ENCODE measurements around the gene CCNA1.
A peak's percentile ranks its signal among the peaks of the same experiment; 100 is the strongest.

The CCNA1 gene

GRCh38 chr13:36432106-36432544 lies at the start of gene CCNA1:
CCNA1 (plus strand) TSS chr13:36432495; CDS start chr13:36433057, 562 bp downstream.
- Mint-ChIP-seq H3K27me3 (peaks cover 75% of the 10 kb centered on the region), H3K4me3 (peak within 1 kb of the TSS; percentile 55), H3K27ac (no peak within 1 kb of the TSS), H3K36me3 (ENCODE audit: low read depth) (no peaks in the 10 kb centered on the region), H3K4me1 (ENCODE audit: low read depth) (peaks cover 14% of the 10 kb centered on the region), H3K9me3 (no peaks in the 10 kb centered on the region)
- DNase-seq, result no peak

DNA sequence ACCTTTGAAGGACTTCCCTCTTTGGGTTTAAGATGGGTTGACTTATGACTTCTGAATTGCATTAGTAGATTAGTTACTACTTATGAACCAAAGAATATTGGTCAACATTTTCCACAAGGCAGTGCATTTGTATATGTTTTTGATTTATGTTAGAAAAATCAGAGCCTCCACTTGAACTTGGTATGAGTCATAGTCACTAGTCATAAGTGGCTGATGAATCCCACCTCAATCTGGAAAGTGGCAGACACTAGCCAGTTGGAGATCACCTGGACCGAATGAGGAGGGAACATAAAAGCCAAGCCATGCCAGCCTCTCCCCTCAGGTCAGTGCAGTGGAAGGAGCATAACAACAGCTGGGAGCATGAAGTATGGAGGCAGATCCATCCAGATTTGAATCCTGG lies 46.8 kb upstream of the CCNA1 start:
- no peaks in the 10 kb centered on the region for H3K36me3 Mint-ChIP-seq (ENCODE audit: low read depth)
- no peaks in the 10 kb centered on the region for H3K9me3 Mint-ChIP-seq
- H3K27me3 Mint-ChIP-seq, result peaks cover 22% of the 10 kb centered on the region
- no peak overlapping the region for H3K27ac Mint-ChIP-seq
- DNase-seq, result no peak
- no peaks in the 10 kb centered on the region for H3K4me1 Mint-ChIP-seq (ENCODE audit: low read depth)
- H3K4me3 Mint-ChIP-seq, result no peak overlapping the region

DNA sequence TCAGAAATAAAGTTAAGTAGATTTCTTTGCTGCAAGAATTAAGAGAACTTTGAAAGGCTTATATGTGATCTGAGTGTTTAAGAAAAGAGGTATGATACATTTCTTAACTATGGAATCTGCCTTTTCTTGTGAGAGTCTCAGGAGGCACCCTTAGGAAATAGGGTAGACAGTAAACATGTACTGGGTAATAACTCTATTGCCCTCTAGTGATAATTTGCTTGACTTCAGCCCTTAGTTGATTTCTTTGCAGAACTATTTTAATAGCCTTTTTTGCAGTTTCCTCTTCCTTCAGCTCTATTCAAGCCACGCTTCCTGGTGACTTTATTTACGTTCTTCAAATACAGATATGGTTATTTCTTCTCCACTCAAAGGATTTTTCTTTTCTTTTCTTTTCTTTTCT lies 37.0 kb upstream of the CCNA1 start:
- Mint-ChIP-seq H3K9me3 (no peaks in the 10 kb centered on the region), H3K36me3 (ENCODE audit: low read depth) (no peaks in the 10 kb centered on the region), H3K4me1 (ENCODE audit: low read depth) (no peaks in the 10 kb centered on the region), H3K27ac (no peak overlapping the region), H3K4me3 (no peak overlapping the region), H3K27me3 (peaks cover 22% of the 10 kb centered on the region)
- DNase-seq, result no peak

DNA sequence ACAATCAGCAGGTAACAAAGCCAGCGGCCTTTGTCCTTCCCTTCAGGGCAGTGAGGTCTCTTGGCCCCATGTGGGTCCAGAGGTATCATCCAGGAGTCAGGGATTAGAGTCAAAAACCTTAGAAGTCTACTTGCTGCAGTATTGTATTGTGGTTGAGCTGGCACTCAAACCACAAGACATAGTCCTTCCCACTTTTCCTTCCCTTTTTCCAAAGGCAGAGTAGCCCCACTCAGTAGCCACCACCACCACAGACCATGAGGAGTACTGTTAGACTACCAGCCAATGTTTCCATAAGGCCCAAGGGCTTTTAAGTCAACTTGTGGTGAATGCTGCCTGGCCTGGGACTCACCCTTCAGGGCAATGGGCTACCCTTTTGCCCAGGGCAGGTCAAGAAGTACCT lies 27.1 kb upstream of the CCNA1 start:
- H3K27me3 Mint-ChIP-seq, result peaks cover 26% of the 10 kb centered on the region
- no peaks in the 10 kb centered on the region for H3K9me3 Mint-ChIP-seq
- H3K4me1 Mint-ChIP-seq (ENCODE audit: low read depth), result no peaks in the 10 kb centered on the region
- H3K27ac Mint-ChIP-seq, result no peak overlapping the region
- no peak for DNase-seq
- H3K36me3 Mint-ChIP-seq (ENCODE audit: low read depth), result no peaks in the 10 kb centered on the region
- H3K4me3 Mint-ChIP-seq, result no peak overlapping the region

DNA sequence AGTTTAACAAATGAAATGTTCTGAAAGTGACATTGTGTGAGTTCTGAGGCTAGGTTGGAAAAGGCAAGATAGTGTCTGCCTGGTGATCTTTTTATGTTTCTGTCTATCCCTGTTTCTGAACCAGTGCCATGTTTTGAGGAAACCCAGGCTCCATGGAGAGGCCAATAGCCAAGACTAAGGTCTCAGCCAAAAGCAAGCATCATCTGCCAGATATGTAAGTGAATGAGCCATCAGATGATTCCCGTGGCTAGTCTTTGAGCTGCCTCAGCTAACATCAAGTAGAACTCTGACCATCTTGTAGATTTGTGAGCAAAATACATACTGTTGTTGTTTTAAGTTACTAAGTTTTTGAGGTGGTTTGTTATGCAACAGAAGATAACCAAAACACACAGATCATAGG lies 19.6 kb upstream of the CCNA1 start:
- Mint-ChIP-seq H3K9me3 (peaks cover 5% of the 10 kb centered on the region), H3K4me3 (no peak overlapping the region), H3K4me1 (ENCODE audit: low read depth) (peaks cover 13% of the 10 kb centered on the region), H3K36me3 (ENCODE audit: low read depth) (no peaks in the 10 kb centered on the region), H3K27ac (no peak overlapping the region), H3K27me3 (peaks cover 58% of the 10 kb centered on the region)
- DNase-seq, result no peak

- H3K36me3 Mint-ChIP-seq (ENCODE audit: low read depth), result no peaks in the 10 kb centered on the region
- H3K4me3 Mint-ChIP-seq, result no peak overlapping the region
- peaks cover 5% of the 10 kb centered on the region for H3K9me3 Mint-ChIP-seq
- H3K27me3 Mint-ChIP-seq, result peaks cover 58% of the 10 kb centered on the region
- no peak for DNase-seq
- H3K4me1 Mint-ChIP-seq (ENCODE audit: low read depth), result peaks cover 17% of the 10 kb centered on the region
- no peak overlapping the region for H3K27ac Mint-ChIP-seq
Observed at GRCh38 chr13:36413161-36413560, 19.1 kb upstream of the CCNA1 start.

DNA sequence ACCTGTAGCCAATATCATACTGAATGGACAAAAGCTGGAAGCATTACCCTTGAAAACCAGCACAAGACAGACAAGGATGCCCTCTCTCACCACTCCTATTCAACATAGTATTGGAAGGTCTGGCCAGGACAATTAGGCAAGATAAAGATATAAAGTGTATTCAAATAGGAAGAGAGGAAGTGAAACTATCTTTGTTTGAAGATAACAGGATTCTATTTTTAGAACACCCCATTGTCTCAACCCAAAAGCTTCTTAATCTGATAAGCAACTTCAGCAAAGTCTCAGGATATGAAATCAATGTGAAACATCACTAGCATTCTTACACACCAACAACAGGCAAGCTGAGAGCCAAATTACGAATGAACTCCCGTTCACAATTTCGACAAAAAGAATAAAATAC lies 17.8 kb upstream of the CCNA1 start:
- Mint-ChIP-seq H3K27me3 (peaks cover 61% of the 10 kb centered on the region), H3K4me1 (ENCODE audit: low read depth) (peaks cover 23% of the 10 kb centered on the region), H3K4me3 (no peak overlapping the region), H3K9me3 (peaks cover 5% of the 10 kb centered on the region), H3K36me3 (ENCODE audit: low read depth) (no peaks in the 10 kb centered on the region), H3K27ac (no peak overlapping the region)
- DNase-seq, result no peak

GRCh38 chr13:36417331-36417730 lies 15.0 kb upstream of the CCNA1 start:
- H3K4me1 Mint-ChIP-seq (ENCODE audit: low read depth), result peaks cover 36% of the 10 kb centered on the region
- peaks cover 5% of the 10 kb centered on the region for H3K9me3 Mint-ChIP-seq
- no peak overlapping the region for H3K4me3 Mint-ChIP-seq
- DNase-seq, result no peak
- no peak overlapping the region for H3K27ac Mint-ChIP-seq
- no peaks in the 10 kb centered on the region for H3K36me3 Mint-ChIP-seq (ENCODE audit: low read depth)
- H3K27me3 Mint-ChIP-seq, result peaks cover 58% of the 10 kb centered on the region

- Mint-ChIP-seq H3K9me3 (peaks cover 5% of the 10 kb centered on the region), H3K27me3 (peaks cover 56% of the 10 kb centered on the region), H3K27ac (peak overlapping the region; percentile 53), H3K4me3 (no peak overlapping the region), H3K4me1 (ENCODE audit: low read depth) (peaks cover 36% of the 10 kb centered on the region), H3K36me3 (ENCODE audit: low read depth) (no peaks in the 10 kb centered on the region)
- no peak for DNase-seq
Observed at GRCh38 chr13:36418022-36418805, 14.1 kb upstream of the CCNA1 start.

DNA sequence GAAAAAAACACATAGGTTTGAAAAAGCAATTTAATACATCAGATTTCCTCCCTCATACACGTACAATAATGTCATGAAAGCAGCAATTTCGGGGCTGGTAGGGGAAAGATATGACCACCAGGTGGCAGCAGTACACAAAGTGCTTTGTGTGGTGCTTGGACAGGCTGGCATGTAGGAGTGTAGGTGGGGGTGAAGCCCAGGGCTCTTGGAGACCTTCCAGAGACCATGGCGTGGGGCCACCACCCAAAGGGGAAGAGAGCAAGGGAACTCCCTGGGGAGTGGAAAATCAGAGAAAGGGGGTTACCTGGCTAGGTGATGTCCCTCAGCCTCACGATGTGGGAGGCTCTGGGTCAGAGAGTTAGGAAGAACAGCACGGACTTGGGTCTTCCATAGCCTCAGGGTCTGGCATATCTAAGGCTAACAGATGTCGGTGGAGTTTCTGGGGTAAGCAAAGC lies 11.8 kb upstream of the CCNA1 start:
- no peak overlapping the region for H3K4me3 Mint-ChIP-seq
- no peaks in the 10 kb centered on the region for H3K9me3 Mint-ChIP-seq
- peaks cover 57% of the 10 kb centered on the region for H3K27me3 Mint-ChIP-seq
- H3K36me3 Mint-ChIP-seq (ENCODE audit: low read depth), result no peaks in the 10 kb centered on the region
- no peak overlapping the region for H3K27ac Mint-ChIP-seq
- peaks cover 24% of the 10 kb centered on the region for H3K4me1 Mint-ChIP-seq (ENCODE audit: low read depth)
- DNase-seq, result peak; percentile 67

DNA sequence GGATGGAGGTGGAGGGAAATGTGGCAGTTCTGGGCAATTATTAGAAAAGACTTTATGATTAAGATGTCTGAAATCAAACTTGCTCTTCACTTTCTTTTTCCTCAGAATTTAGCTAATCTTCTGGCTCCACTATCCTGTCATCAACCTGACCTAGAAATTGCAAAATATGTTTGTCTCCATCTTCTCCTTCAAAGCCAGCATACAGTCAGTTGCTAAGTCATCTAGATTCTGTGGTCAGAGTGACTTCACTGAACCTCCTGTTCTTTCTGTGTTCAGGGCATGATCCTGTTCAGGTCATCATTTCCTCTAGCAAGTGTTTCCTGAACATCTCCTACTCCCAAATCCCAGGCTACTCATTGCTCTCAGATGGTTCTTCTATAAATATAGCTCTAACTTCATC lies 10.8 kb upstream of the CCNA1 start:
- Mint-ChIP-seq H3K27ac (no peak overlapping the region), H3K36me3 (ENCODE audit: low read depth) (no peaks in the 10 kb centered on the region), H3K9me3 (no peaks in the 10 kb centered on the region), H3K4me3 (no peak overlapping the region), H3K27me3 (peaks cover 52% of the 10 kb centered on the region), H3K4me1 (ENCODE audit: low read depth) (peaks cover 24% of the 10 kb centered on the region)
- no peak for DNase-seq

DNA sequence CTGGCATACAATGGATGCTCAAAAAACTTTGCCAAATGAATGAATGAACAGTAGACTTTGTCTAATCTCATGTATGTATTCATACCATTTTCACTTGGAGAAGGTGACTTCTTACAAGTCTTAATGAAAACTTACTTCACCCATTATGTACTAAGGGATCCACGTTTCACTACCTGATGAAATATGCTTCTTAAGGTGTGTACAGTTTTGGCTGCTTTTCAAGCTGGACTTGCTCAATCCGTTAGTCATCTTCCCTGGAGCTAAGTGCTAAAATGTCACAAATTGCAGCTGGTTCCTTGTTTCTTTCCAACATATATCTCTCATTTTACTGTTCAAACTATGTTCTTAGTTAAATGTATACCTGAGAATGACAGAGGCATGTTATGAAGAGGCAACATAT lies 4.2 kb upstream of the CCNA1 start:
- Mint-ChIP-seq H3K36me3 (ENCODE audit: low read depth) (no peaks in the 10 kb centered on the region), H3K27ac (no peak overlapping the region), H3K4me3 (no peak overlapping the region), H3K27me3 (peaks cover 69% of the 10 kb centered on the region), H3K9me3 (no peaks in the 10 kb centered on the region), H3K4me1 (ENCODE audit: low read depth) (peaks cover 14% of the 10 kb centered on the region)
- DNase-seq, result no peak

DNA sequence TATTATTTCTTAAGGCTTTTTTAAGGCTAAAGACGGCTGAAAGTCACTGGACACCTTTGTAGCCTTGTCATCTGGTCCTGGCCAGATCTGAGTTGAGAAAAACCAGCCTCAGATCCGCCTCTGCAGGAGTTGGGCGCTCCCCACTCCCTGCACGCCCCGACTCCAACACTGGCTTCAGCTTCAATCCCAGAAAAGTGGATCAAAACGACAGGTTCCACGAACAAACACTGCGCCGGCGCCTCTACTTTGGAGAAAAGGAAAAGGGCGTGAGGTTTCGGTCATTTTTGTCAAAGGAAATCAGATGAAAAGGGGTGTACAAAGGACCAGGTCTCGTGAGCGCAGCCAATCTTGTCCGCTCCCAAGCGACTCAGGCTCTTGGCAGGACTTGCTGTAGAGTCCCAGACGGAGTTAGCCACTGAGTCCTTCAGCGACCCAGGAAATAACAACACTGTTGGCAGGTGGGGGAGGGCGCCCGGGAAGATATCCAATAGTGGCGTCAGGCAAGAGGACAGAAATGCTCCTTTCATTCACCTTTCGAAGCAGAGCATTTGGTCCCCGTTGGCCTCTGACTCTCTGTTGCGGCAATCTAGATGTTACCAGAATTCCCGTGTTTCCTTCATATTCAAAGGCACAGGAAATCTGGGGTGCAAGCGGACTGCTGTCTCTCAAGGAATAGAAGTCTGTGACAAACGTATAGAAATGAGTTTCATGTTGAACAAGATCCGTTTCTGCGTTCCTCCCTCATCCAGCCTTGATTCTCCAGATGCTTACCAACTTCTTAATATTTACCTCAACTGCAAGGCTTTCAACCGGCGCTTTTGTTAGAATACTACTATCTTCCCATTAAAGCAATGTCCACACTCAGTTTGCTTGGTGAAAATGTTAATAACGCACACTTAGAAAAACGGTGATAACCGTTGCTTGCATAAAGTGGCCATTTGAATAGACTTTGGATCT lies 1.8 kb upstream of the CCNA1 start:
- no peak for DNase-seq
- Mint-ChIP-seq H3K9me3 (no peaks in the 10 kb centered on the region), H3K4me1 (ENCODE audit: low read depth) (peaks cover 14% of the 10 kb centered on the region), H3K36me3 (ENCODE audit: low read depth) (no peaks in the 10 kb centered on the region), H3K4me3 (no peak overlapping the region), H3K27me3 (peaks cover 75% of the 10 kb centered on the region), H3K27ac (no peak overlapping the region)

DNA sequence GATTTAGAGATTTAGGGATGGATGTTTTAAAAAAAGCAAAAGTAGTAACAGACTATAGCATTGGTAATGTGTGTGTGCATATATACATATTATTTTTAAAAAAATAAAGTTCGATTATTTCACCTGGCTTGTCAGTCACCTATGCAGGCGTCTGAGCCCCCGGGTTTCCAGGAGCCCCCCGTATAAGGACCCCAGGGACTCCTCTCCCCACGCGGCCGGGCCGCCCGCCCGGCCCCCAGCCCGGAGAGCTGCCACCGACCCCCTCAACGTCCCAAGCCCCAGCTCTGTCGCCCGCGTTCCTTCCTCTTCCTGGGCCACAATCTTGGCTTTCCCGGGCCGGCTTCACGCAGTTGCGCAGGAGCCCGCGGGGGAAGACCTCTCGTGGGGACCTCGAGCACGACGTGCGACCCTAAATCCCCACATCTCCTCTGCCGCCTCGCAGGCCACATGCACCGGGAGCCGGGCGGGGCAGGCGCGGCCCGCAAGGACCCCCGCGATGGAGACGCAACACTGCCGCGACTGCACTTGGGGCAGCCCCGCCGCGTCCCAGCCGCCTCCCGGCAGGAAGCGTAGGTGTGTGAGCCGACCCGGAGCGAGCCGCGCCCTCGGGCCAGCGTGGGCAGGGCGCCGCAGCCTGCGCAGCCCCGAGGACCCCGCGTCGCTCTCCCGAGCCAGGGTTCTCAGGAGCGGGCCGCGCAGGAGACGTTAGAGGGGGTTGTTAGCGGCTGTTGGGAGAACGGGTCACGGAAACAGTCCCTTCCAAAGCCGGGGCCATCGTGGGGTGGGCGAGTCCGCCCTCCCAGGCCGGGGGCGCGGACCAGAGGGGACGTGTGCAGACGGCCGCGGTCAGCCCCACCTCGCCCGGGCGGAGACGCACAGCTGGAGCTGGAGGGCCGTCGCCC lies 840 bp upstream of the CCNA1 start:
- Mint-ChIP-seq H3K4me3 (peak overlapping the region; percentile 16), H3K4me1 (ENCODE audit: low read depth) (peaks cover 14% of the 10 kb centered on the region), H3K9me3 (no peaks in the 10 kb centered on the region), H3K27me3 (peaks cover 78% of the 10 kb centered on the region), H3K36me3 (ENCODE audit: low read depth) (no peaks in the 10 kb centered on the region), H3K27ac (no peak overlapping the region)
- DNase-seq, result peak; percentile 33
